ENCODE data around the gene NT5C3B.

NT5C3B gene

GRCh38 chr17:41814195-41814594, 21.8 kb downstream of the NT5C3B start:
- H3K4me2 ChIP-seq (ENCODE audit: low read length): no peak overlapping the region
- H3K9ac ChIP-seq (ENCODE audit: low read length): no peak overlapping the region
- H3K4me1 ChIP-seq (ENCODE audit: low read length): peaks cover 22% of the 10 kb centered on the region
- H3K27ac ChIP-seq (ENCODE audit: low read length): no peak overlapping the region
- no peak overlapping the region for H2AFZ ChIP-seq (ENCODE audit: low read depth, low read length)
- no peaks in the 10 kb centered on the region for H3K9me3 ChIP-seq (ENCODE audit: insufficient read depth, low read length)
- H3K36me3 ChIP-seq (replicated peaks; ENCODE audit: low read depth, low read length): no peaks in the 10 kb centered on the region
- no peak overlapping the region for H3K4me3 ChIP-seq (ENCODE audit: low read length)
- peaks cover 12% of the 10 kb centered on the region for H3K27me3 ChIP-seq (ENCODE audit: low read depth, low read length)
- no peaks in the 10 kb centered on the region for H4K20me1 ChIP-seq (ENCODE audit: insufficient read depth, low read length)
- no peaks in the 10 kb centered on the region for H3K79me2 ChIP-seq (ENCODE audit: low read length)
- TF ChIP-seq EZH2phosphoT487 (IDR thresholded peaks at IDR 0.05; ENCODE audit: low read depth) (no peak), CTCF (IDR thresholded peaks at IDR 0.05; ENCODE audit: low read depth, low read length) (no peak)

- Histone ChIP-seq H3K27ac (ENCODE audit: low read length) (no peak overlapping the region), H3K27me3 (ENCODE audit: low read depth, low read length) (peaks cover 12% of the 10 kb centered on the region), H3K4me2 (ENCODE audit: low read length) (no peak overlapping the region), H3K4me3 (ENCODE audit: low read length) (no peak overlapping the region), H3K36me3 (replicated peaks; ENCODE audit: low read depth, low read length) (no peaks in the 10 kb centered on the region), H3K4me1 (ENCODE audit: low read length) (peaks cover 18% of the 10 kb centered on the region), H3K79me2 (ENCODE audit: low read length) (no peaks in the 10 kb centered on the region), H2AFZ (ENCODE audit: low read depth, low read length) (no peak overlapping the region), H3K9me3 (ENCODE audit: insufficient read depth, low read length) (no peaks in the 10 kb centered on the region), H4K20me1 (ENCODE audit: insufficient read depth, low read length) (no peaks in the 10 kb centered on the region), H3K9ac (ENCODE audit: low read length) (no peak overlapping the region)
- TF ChIP-seq EZH2phosphoT487 (IDR thresholded peaks at IDR 0.05; ENCODE audit: low read depth): no peak
Measured at GRCh38 chr17:41813699-41814124, 22.3 kb downstream of the NT5C3B start.

GRCh38 chr17:41813152-41813680, 22.8 kb downstream of the NT5C3B start:
- Histone ChIP-seq H3K9ac (ENCODE audit: low read length) (no peak overlapping the region), H3K4me2 (ENCODE audit: low read length) (peak overlapping the region; percentile 89; the same call in 1 of the 2 replicates), H3K4me3 (ENCODE audit: low read length) (no peak overlapping the region), H3K36me3 (replicated peaks; ENCODE audit: low read depth, low read length) (no peaks in the 10 kb centered on the region), H3K27me3 (ENCODE audit: low read depth, low read length) (peaks cover 12% of the 10 kb centered on the region), H4K20me1 (ENCODE audit: insufficient read depth, low read length) (no peaks in the 10 kb centered on the region), H3K79me2 (ENCODE audit: low read length) (no peaks in the 10 kb centered on the region), H2AFZ (ENCODE audit: low read depth, low read length) (peak overlapping the region; percentile 48; the same call in 1 of the 2 replicates), H3K4me1 (ENCODE audit: low read length) (peaks cover 15% of the 10 kb centered on the region), H3K27ac (ENCODE audit: low read length) (no peak overlapping the region), H3K9me3 (ENCODE audit: insufficient read depth, low read length) (no peaks in the 10 kb centered on the region)
- no peak for TF ChIP-seq CTCF (IDR thresholded peaks at IDR 0.05; ENCODE audit: low read depth, low read length)
- TF ChIP-seq EZH2phosphoT487 (IDR thresholded peaks at IDR 0.05; ENCODE audit: low read depth): no peak

- H3K27ac ChIP-seq (ENCODE audit: low read length): no peak within 1 kb of the TSS
Measured at GRCh38 chr17:41812381-41813151, 23.5 kb downstream of the NT5C3B start, which contains the start of gene FKBP10. TSS of gene FKBP10 (plus strand) at chr17:41813004. CDS start at chr17:41813035, 31 bp downstream.

More at GRCh38 chr17:41812381-41813151, 23.5 kb downstream of the NT5C3B start, which contains the start of gene FKBP10:
- Histone ChIP-seq H3K4me2 (ENCODE audit: low read length) (peak within 1 kb of the TSS; percentile 89), H3K9ac (ENCODE audit: low read length) (peak within 1 kb of the TSS; percentile 74), H2AFZ (ENCODE audit: low read depth, low read length) (peak within 1 kb of the TSS; percentile 96), H3K4me1 (ENCODE audit: low read length) (peaks cover 12% of the 10 kb centered on the region), H3K79me2 (ENCODE audit: low read length) (no peaks in the 10 kb centered on the region), H3K9me3 (ENCODE audit: insufficient read depth, low read length) (no peaks in the 10 kb centered on the region), H3K27me3 (ENCODE audit: low read depth, low read length) (peaks cover 12% of the 10 kb centered on the region), H3K4me3 (ENCODE audit: low read length) (peak within 1 kb of the TSS; percentile 94), H4K20me1 (ENCODE audit: insufficient read depth, low read length) (no peaks in the 10 kb centered on the region), H3K36me3 (replicated peaks; ENCODE audit: low read depth, low read length) (no peaks in the 10 kb centered on the region)
- TF ChIP-seq CTCF (IDR thresholded peaks at IDR 0.05; ENCODE audit: low read depth, low read length): no peak
- no peak for TF ChIP-seq EZH2phosphoT487 (IDR thresholded peaks at IDR 0.05; ENCODE audit: low read depth)
